ENCODE data around the gene FOXC1. TPM values are rescaled to one million over a fixed set of nuclear protein-coding genes. Genes with fewer than 3 reads are reported as not detected.

The FOXC1 gene
- total RNA-seq, 1 donor from 2014 or later: 2.3 TPM

- no peak for TF ChIP-seq CTCF (IDR thresholded peaks at IDR 0.05)
Measured at GRCh38 chr6:1570848-1571247, 38.9 kb upstream of the FOXC1 start.

GRCh38 chr6:1572892-1573291 is 36.8 kb upstream of the FOXC1 start:
- no peak for TF ChIP-seq CTCF (IDR thresholded peaks at IDR 0.05)
- Histone ChIP-seq H3K27ac (no peak overlapping the region), H3K4me1 (no peaks in the 10 kb centered on the region), H3K36me3 (no peaks in the 10 kb centered on the region), H3K9me3 (peaks cover 17% of the 10 kb centered on the region), H3K27me3 (ENCODE audit: low read depth) (no peaks in the 10 kb centered on the region), H3K4me3 (no peak overlapping the region)
- intact Hi-C loops (cut with DNase I): no loop called here
- no peak for DNase-seq
- ATAC-seq: no peak

More at GRCh38 chr6:1570848-1571247, 38.9 kb upstream of the FOXC1 start:
- Histone ChIP-seq H3K4me1 (no peaks in the 10 kb centered on the region), H3K36me3 (no peaks in the 10 kb centered on the region), H3K27me3 (ENCODE audit: low read depth) (no peaks in the 10 kb centered on the region), H3K9me3 (peaks cover 17% of the 10 kb centered on the region), H3K4me3 (no peak overlapping the region), H3K27ac (no peak overlapping the region)
- no peak for ATAC-seq
- intact Hi-C loops (cut with DNase I): no loop called here
- DNase-seq: no peak

GRCh38 chr6:1574083-1574761 is 35.5 kb upstream of the FOXC1 start:
- DNase-seq (no peak), ATAC-seq (no peak)
- Histone ChIP-seq H3K4me1 (no peaks in the 10 kb centered on the region), H3K27me3 (ENCODE audit: low read depth) (no peaks in the 10 kb centered on the region), H3K27ac (no peak overlapping the region), H3K9me3 (peaks cover 17% of the 10 kb centered on the region), H3K36me3 (no peaks in the 10 kb centered on the region), H3K4me3 (no peak overlapping the region)
- no peak for TF ChIP-seq CTCF (IDR thresholded peaks at IDR 0.05)
- intact Hi-C loops (cut with DNase I): no loop called here

- Histone ChIP-seq H3K4me3 (no peak overlapping the region), H3K27me3 (ENCODE audit: low read depth) (no peaks in the 10 kb centered on the region), H3K9me3 (peaks cover 17% of the 10 kb centered on the region), H3K36me3 (no peaks in the 10 kb centered on the region), H3K27ac (peak overlapping the region; percentile 62), H3K4me1 (no peaks in the 10 kb centered on the region)
- no peak for TF ChIP-seq CTCF (IDR thresholded peaks at IDR 0.05)
- ATAC-seq (no peak), DNase-seq (no peak)
- intact Hi-C loops (cut with DNase I): no loop called here
Measured at GRCh38 chr6:1574890-1575209, 34.9 kb upstream of the FOXC1 start.

- no peaks in the 10 kb centered on the region for H3K36me3 ChIP-seq
- no peaks in the 10 kb centered on the region for H3K4me1 ChIP-seq
- TF ChIP-seq CTCF (IDR thresholded peaks at IDR 0.05): no peak
- no peaks in the 10 kb centered on the region for H3K27me3 ChIP-seq (ENCODE audit: low read depth)
- intact Hi-C loops (cut with DNase I): no loop called here
- ATAC-seq (peak; percentile 36 to 45), DNase-seq (no peak)
- H3K4me3 ChIP-seq: peak overlapping the region; percentile 6
- peak overlapping the region; percentile 62 for H3K27ac ChIP-seq
- peaks cover 12% of the 10 kb centered on the region for H3K9me3 ChIP-seq
Measured at GRCh38 chr6:1575210-1576041, 34.3 kb upstream of the FOXC1 start.

All from lower lobe of right lung (tissue), 2 donors.